Upper lobe of left lung (tissue), 4 donors: ENCODE measurements around the gene CPM.

Experiments used
- CTCF ChIP-seq, 6 experiments: fragments of 450-650 bp in 4 of 6; fragments of 200-600 bp in 2 of 6; sonication (generic) in 2 of 6; IDR thresholded peaks; one replicate each; pipeline ENCODE4 v1.5.1; 2016 to 2019; ENCODE audit warnings: antibody characterized with exemption in 6 of 6
- EP300 ChIP-seq, 4 donors: sonication (generic); formaldehyde crosslinking; IDR thresholded peaks; one replicate each; pipeline ENCODE4 v1.5.1; 2017; ENCODE audit warnings: antibody characterized with exemption in 4 of 4, control low read depth in 2 of 4
- POLR2AphosphoS5 ChIP-seq, 2 donors: sonication (generic); formaldehyde crosslinking; IDR thresholded peaks; one replicate each; pipeline ENCODE4 v1.5.1; 2017; ENCODE audit warnings: antibody characterized with exemption in 2 of 2

GRCh38 chr12:68970951-68971350 is 38.0 kb upstream of the CPM start:
- TF ChIP-seq CTCF (IDR thresholded peaks at IDR 0.05): no peak
- peak in 1 of 2 donors; percentile 40 for TF ChIP-seq POLR2AphosphoS5 (IDR thresholded peaks at IDR 0.05)
- peak in 1 of 4 donors; percentile 58 for TF ChIP-seq EP300 (IDR thresholded peaks at IDR 0.05)
